OCI-LY7 (cell line): Measurements from ENCODE around the gene ZDHHC9. TPM values are rescaled to one million over a fixed set of nuclear protein-coding genes. Genes with fewer than 3 reads are reported as not detected.
A peak's percentile ranks its signal among the peaks of the same experiment; 100 is the strongest.

Experiments
- BruUV-seq: library from RNA; stranded (reverse); fragments of 400-500 nt; replicated peaks from 2 replicates; lab custom pipeline; 2021; lab: Mats Ljungman, UMichigan
- CTCF ChIA-PET: fragments of 300-600 bp; sonication (Branson Sonifier 250); formaldehyde crosslinking; loops from one replicate; lab custom pipeline; 2022; ENCODE audit warnings: antibody characterized with exemption; ENCODE audit not compliant: unreplicated experiment; lab: Charles Lee
- POLR2A ChIA-PET: fragments of 300-600 bp; sonication (Branson Sonifier 250); formaldehyde crosslinking; loops from one replicate; lab custom pipeline; 2022; ENCODE audit warnings: antibody characterized with exemption; lab: Charles Lee
- DNase-seq: peaks from one replicate; pipeline ENCODE4 v3.0.0-alpha.2; 2015; ENCODE audit warnings: low spot score
- H2AFZ ChIP-seq: fragments of 200-600 bp; sonication (generic), shearing (Covaris generic); 2 replicates; pipeline ENCODE4 v1.6.1; 2014; ENCODE audit warnings: mild to moderate bottlenecking, antibody characterized with exemption, low read length, moderate library complexity
- H3K27ac ChIP-seq: fragments of 200-600 bp; sonication (generic); 2 replicates; pipeline ENCODE4 v1.5.1; 2014; ENCODE audit warnings: mixed run types, low read depth, mild to moderate bottlenecking, moderate library complexity, low read length, inconsistent platforms; ENCODE audit not compliant: poor library complexity, severe bottlenecking
- H3K36me3 ChIP-seq: fragments of 200-600 bp; sonication (generic); 2 replicates; pipeline ENCODE4 v1.6.1; 2014; ENCODE audit warnings: mild to moderate bottlenecking, antibody characterized with exemption, low read length, moderate library complexity, mixed read lengths; ENCODE audit not compliant: insufficient read depth
- H3K4me1 ChIP-seq: fragments of 200-600 bp; sonication (generic); 2 replicates; pipeline ENCODE4 v1.5.1; 2014; ENCODE audit warnings: mild to moderate bottlenecking, low read length; ENCODE audit not compliant: insufficient read depth, poor library complexity, severe bottlenecking
- H3K4me2 ChIP-seq: fragments of 200-600 bp; sonication (generic); 2 replicates; pipeline ENCODE4 v1.6.1; 2014; ENCODE audit warnings: mild to moderate bottlenecking, low read length
- H3K4me3 ChIP-seq: fragments of 200-600 bp; sonication (generic); 2 replicates; pipeline ENCODE4 v1.5.1; 2014; ENCODE audit warnings: mild to moderate bottlenecking, low read depth, low read length; ENCODE audit not compliant: poor library complexity, severe bottlenecking
- H3K79me2 ChIP-seq: fragments of 200-600 bp; sonication (generic); 2 replicates; pipeline ENCODE4 v1.6.1; 2016; ENCODE audit warnings: low read depth, mild to moderate bottlenecking, low read length, moderate library complexity, mixed read lengths; ENCODE audit not compliant: insufficient read depth
- H3K9me2 ChIP-seq: fragments of 200-600 bp; sonication (generic); 2 replicates; pipeline ENCODE4 v1.6.1; 2016; ENCODE audit warnings: mild to moderate bottlenecking, low read length, mixed read lengths; ENCODE audit not compliant: insufficient read depth
- H3K9me3 ChIP-seq: fragments of 200-600 bp; sonication (generic); 2 replicates; pipeline ENCODE4 v1.6.1; 2014; ENCODE audit warnings: mild to moderate bottlenecking, mixed run types, low read length, mixed read lengths
- H4K20me1 ChIP-seq: fragments of 200-600 bp; sonication (generic); 2 replicates; pipeline ENCODE4 v1.6.1; 2014; ENCODE audit warnings: mild to moderate bottlenecking, antibody characterized with exemption, low read length, moderate library complexity, mixed read lengths; ENCODE audit not compliant: insufficient read depth
- EZH2phosphoT487 ChIP-seq: fragments of 200-600 bp; sonication (generic); IDR thresholded peaks from 2 replicates; pipeline ENCODE4 v1.6.1; 2018; ENCODE audit warnings: low read depth, borderline replicate concordance, mild to moderate bottlenecking, mixed run types, antibody characterized with exemption, low read length, moderate library complexity, mixed read lengths
- intact Hi-C: fragments of 100-400 bp; cut with micrococcal nuclease; formaldehyde crosslinking; loops from one replicate; pipeline ENCODE4 v1.10.0; 2022; ENCODE audit not compliant: unreplicated experiment
- total RNA-seq, 2 experiments: library from RNA; depleted of rRNA in 1 of 2; stranded (reverse); fragments of >200 nt in 1 of 2; shearing (Covaris generic) in 1 of 2; gene quantifications; 2 replicates each; pipeline ENCODE4 v1.2.3, GENCODE V29; 2014 to 2022
- TF ChIP-seq, protein P1 (sequence below): fragments of 200-600 bp; sonication (generic); conservative IDR thresholded peaks from 2 replicates; pipeline ENCODE4 v1.5.1; 2014; ENCODE audit warnings: mild to moderate bottlenecking, antibody characterized with exemption, low read length, moderate library complexity, mixed read lengths

The ZDHHC9 gene
- total RNA-seq, 2 experiments from 2014 or later, result 8.2 to 11.3 TPM

DNA sequence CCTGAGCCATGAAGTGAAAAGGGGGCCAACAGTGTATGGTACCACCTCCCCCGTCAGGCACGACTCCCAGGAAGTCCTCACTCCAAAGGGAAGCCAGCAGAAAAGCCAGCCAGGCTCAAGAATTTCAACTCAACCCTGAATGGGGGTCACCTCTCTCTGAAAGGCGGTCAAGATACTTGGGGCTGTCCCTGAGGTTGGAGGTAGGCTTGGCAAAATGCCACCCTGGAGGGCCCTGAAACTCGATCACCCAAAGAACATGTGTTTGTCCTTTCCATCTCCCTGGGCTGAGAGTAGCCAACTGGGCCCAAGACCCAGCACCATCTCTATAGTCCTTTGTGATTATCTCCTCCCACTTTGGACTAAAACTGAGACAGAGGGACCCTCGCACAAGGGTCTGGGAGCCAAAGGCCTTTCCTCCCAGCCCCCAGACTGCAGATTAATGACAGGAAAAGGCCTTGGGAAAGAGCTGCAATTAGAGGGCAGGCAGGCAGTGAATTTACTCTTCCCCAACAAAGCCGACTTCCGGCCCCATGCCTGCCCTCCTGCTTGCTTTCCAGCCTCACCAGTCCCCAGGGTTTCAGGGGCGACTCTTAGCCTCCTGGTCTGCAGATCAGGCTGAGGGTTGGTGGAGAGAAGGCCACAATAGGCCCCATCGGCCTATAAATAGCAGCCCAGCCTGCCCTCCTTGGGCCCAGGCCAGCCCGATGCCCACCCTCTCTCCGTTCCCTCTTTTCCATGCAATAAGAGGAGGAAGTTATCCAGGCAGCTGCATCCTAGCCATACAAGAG is 58.3 kb downstream of the ZDHHC9 start:
- peak overlapping the region; percentile 62 for H3K4me3 ChIP-seq
- intact Hi-C loops, result loop anchor here (10.0 kb wide), 1 partner anchor 389 kb away; the partner anchor contains the start of gene RAB33A
- no peaks in the 10 kb centered on the region for H3K9me3 ChIP-seq
- DNase-seq, result no peak
- peaks cover 88% of the 10 kb centered on the region for H3K36me3 ChIP-seq
- H3K79me2 ChIP-seq, result peaks cover 81% of the 10 kb centered on the region
- TF ChIP-seq EZH2phosphoT487, result no peak
- TF ChIP-seq, protein P1, sequence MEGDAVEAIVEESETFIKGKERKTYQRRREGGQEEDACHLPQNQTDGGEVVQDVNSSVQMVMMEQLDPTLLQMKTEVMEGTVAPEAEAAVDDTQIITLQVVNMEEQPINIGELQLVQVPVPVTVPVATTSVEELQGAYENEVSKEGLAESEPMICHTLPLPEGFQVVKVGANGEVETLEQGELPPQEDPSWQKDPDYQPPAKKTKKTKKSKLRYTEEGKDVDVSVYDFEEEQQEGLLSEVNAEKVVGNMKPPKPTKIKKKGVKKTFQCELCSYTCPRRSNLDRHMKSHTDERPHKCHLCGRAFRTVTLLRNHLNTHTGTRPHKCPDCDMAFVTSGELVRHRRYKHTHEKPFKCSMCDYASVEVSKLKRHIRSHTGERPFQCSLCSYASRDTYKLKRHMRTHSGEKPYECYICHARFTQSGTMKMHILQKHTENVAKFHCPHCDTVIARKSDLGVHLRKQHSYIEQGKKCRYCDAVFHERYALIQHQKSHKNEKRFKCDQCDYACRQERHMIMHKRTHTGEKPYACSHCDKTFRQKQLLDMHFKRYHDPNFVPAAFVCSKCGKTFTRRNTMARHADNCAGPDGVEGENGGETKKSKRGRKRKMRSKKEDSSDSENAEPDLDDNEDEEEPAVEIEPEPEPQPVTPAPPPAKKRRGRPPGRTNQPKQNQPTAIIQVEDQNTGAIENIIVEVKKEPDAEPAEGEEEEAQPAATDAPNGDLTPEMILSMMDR, result no peak
- no peaks in the 10 kb centered on the region for H3K9me2 ChIP-seq
- H3K4me2 ChIP-seq, result peak overlapping the region; percentile 70
- no TSS peak for BruUV-seq
- peak overlapping the region; percentile 78 for H3K27ac ChIP-seq
- ChIA-PET CTCF (no interaction called here), POLR2A (interaction anchor here (0.5 to 6.9 kb wide), 3 partner anchors 11 to 129 kb away, joined by 3 to 126 read pairs (median 10); no protein-coding TSS in a partner anchor)
- H4K20me1 ChIP-seq, result peaks cover 26% of the 10 kb centered on the region
- no peak overlapping the region for H2AFZ ChIP-seq
- H3K4me1 ChIP-seq, result peaks cover 51% of the 10 kb centered on the region

DNA sequence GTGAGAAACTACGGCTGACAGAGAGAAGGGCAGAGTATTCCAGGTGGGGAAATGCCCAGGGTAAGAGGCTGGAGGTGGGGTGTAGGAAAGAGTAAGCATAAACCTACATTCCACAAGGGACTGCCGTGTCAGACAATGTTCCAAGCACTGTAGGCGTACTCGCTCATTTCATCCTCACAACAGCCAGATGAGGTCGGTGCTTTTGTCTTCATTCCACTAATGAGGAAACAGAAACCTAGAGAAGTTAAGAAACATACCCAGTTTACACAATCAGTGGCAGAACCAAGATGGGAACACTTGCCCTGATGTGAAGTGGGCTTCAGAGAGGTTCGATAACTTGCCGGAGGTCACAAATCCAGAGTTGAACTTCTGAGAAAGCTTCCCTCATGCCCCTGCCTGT is 59.3 kb downstream of the ZDHHC9 start:
- BruUV-seq, result no TSS peak
- TF ChIP-seq EZH2phosphoT487, result no peak
- TF ChIP-seq, protein P1, result no peak
- DNase-seq, result no peak
- ChIA-PET POLR2A (interaction anchor here (0.6 to 6.9 kb wide), 3 partner anchors 9 to 128 kb away, joined by 5 to 126 read pairs (median 10); no protein-coding TSS in a partner anchor), CTCF (no interaction called here)
- peak overlapping the region; percentile 100 for H3K4me2 ChIP-seq
- no peaks in the 10 kb centered on the region for H3K9me2 ChIP-seq
- H3K9me3 ChIP-seq, result no peaks in the 10 kb centered on the region
- H3K4me3 ChIP-seq, result peak overlapping the region; percentile 99
- H3K36me3 ChIP-seq, result peaks cover 84% of the 10 kb centered on the region
- H3K79me2 ChIP-seq, result peaks cover 85% of the 10 kb centered on the region
- peaks cover 52% of the 10 kb centered on the region for H3K4me1 ChIP-seq
- no peak overlapping the region for H2AFZ ChIP-seq
- peak overlapping the region; percentile 99 for H3K27ac ChIP-seq
- peaks cover 26% of the 10 kb centered on the region for H4K20me1 ChIP-seq
- intact Hi-C loops, result loop anchor here (10.0 kb wide), 1 partner anchor 390 kb away; the partner anchor contains the start of gene RAB33A
